Brain microvascular endothelial cell (primary cell): Measurements from ENCODE around the gene TIFAB.

Experiments used
- DNase-seq: peaks from one replicate; pipeline ENCODE4 v3.0.0-alpha.2; 2020
- H3K27ac ChIP-seq: fragments of 250-450 bp; sonication (Bioruptor Pico); 2 replicates; pipeline ENCODE4 v1.5.1; 2020; ENCODE audit warnings: mild to moderate bottlenecking, moderate library complexity
- H3K27me3 ChIP-seq: fragments of 250-450 bp; sonication (Bioruptor Pico); replicated peaks from 2 replicates; pipeline ENCODE4 v1.5.1; 2020; ENCODE audit warnings: mild to moderate bottlenecking
- H3K36me3 ChIP-seq: fragments of 250-450 bp; sonication (Bioruptor Pico); replicated peaks from 2 replicates; pipeline ENCODE4 v1.5.1; 2020; ENCODE audit warnings: mild to moderate bottlenecking
- H3K4me3 ChIP-seq: 2 replicates; pipeline ENCODE4 v1.5.1; 2011; ENCODE audit warnings: low read depth, mild to moderate bottlenecking, control low read depth, low read length, moderate library complexity
- in situ Hi-C: cut with HindIII; loops from 2 replicates; pipeline ENCODE4 v1.10.0; 2017; ENCODE audit warnings: low sequenced_read_pairs, low pct_ligation_motif_present
- TF ChIP-seq, protein P1 (sequence below): IDR thresholded peaks from 2 replicates; pipeline ENCODE4 v1.5.1; 2011; ENCODE audit warnings: low read depth, mild to moderate bottlenecking, moderate library complexity, low read length, control low read depth, inconsistent platforms; ENCODE audit errors: missing control alignments

TIFAB gene

DNA sequence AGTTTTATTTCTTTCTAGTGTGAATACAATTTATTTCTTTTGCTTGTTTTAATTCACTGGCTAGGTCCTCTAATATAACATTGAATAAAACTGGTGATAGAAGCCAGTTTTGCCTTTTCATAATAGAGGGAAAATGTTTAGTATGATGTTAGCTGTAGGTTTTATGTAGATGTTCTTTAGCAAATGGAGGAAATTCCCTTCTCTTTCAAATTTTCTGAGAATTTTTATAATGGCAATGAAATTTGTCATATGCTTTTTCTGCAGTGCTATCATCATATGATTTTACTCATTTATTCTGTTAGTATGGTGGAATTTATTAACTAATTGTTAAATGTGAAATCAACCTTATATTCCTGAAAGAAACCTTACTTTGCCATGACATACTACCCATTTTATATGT is 35.1 kb downstream of the TIFAB start:
- no peak overlapping the region for H3K27ac ChIP-seq
- peaks cover 11% of the 10 kb centered on the region for H3K27me3 ChIP-seq
- no peak for DNase-seq
- H3K4me3 ChIP-seq: no peak overlapping the region
- TF ChIP-seq, protein P1, sequence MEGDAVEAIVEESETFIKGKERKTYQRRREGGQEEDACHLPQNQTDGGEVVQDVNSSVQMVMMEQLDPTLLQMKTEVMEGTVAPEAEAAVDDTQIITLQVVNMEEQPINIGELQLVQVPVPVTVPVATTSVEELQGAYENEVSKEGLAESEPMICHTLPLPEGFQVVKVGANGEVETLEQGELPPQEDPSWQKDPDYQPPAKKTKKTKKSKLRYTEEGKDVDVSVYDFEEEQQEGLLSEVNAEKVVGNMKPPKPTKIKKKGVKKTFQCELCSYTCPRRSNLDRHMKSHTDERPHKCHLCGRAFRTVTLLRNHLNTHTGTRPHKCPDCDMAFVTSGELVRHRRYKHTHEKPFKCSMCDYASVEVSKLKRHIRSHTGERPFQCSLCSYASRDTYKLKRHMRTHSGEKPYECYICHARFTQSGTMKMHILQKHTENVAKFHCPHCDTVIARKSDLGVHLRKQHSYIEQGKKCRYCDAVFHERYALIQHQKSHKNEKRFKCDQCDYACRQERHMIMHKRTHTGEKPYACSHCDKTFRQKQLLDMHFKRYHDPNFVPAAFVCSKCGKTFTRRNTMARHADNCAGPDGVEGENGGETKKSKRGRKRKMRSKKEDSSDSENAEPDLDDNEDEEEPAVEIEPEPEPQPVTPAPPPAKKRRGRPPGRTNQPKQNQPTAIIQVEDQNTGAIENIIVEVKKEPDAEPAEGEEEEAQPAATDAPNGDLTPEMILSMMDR: no peak
- in situ Hi-C loops: no loop called here
- H3K36me3 ChIP-seq: no peaks in the 10 kb centered on the region

DNA sequence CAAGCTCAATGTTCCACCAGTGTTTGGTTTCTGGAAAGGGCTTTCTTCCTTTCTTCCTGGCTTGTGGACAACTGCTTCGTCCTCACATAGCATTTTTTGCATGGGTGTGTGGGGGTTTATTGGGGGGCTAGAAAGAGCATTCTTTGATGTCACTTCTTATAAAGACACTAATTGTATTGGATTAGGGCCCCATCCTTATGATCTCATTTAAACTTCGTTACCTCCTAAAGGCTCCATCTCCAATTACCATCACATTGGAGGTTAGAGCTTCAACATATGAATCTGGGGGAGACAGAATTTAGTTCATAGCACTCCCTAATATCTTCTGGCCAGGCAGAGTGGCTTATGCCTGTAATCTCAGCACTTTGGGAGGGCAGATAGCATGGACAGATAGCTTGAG is 47.1 kb downstream of the TIFAB start:
- in situ Hi-C loops: no loop called here
- Histone ChIP-seq H3K36me3 (no peaks in the 10 kb centered on the region), H3K4me3 (no peak overlapping the region), H3K27me3 (no peaks in the 10 kb centered on the region), H3K27ac (no peak overlapping the region)
- TF ChIP-seq, protein P1: no peak
- DNase-seq: no peak

DNA sequence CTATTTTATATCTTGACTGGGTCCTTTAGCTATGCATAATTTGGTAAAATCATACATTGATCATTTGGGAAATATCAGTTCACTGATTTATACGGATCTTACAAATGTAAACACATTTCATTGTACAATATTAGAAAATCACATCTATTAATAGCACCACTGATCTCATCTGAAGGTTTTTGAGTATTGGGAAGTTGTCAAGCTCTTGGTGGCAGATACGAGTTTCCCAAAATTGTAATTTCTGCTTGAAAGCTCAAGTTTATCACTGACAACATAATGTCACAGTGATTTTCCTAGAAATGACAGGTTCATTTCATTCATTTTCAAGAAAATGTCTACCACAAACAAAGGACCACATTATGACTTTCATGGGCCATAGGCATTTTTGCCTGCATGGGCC is 50.1 kb downstream of the TIFAB start:
- Histone ChIP-seq H3K27ac (no peak overlapping the region), H3K4me3 (no peak overlapping the region), H3K27me3 (no peaks in the 10 kb centered on the region), H3K36me3 (no peaks in the 10 kb centered on the region)
- DNase-seq: no peak
- TF ChIP-seq, protein P1: no peak
- in situ Hi-C loops: no loop called here

DNA sequence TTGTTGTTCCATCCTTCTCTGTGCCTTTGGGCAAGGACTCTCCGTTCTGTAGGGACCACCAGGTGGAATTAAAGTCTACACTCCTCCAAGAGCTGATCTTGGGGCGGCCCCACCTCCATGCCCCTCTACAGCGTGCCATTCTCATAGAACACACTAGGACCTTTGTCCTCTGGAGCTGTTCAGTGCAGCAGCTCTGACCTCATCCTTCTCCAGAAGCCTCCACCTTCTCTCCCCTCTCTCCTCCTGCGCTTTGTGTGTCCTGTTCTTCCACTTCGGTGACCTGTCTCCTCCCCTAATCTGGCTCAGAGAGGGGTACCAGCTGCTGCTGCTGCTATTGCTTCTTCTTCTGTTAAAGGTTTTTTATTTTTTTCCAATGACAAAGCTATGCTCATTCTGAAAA is 51.3 kb downstream of the TIFAB start:
- DNase-seq: no peak
- Histone ChIP-seq H3K36me3 (no peaks in the 10 kb centered on the region), H3K4me3 (no peak overlapping the region), H3K27me3 (no peaks in the 10 kb centered on the region), H3K27ac (no peak overlapping the region)
- in situ Hi-C loops: no loop called here
- TF ChIP-seq, protein P1: no peak

DNA sequence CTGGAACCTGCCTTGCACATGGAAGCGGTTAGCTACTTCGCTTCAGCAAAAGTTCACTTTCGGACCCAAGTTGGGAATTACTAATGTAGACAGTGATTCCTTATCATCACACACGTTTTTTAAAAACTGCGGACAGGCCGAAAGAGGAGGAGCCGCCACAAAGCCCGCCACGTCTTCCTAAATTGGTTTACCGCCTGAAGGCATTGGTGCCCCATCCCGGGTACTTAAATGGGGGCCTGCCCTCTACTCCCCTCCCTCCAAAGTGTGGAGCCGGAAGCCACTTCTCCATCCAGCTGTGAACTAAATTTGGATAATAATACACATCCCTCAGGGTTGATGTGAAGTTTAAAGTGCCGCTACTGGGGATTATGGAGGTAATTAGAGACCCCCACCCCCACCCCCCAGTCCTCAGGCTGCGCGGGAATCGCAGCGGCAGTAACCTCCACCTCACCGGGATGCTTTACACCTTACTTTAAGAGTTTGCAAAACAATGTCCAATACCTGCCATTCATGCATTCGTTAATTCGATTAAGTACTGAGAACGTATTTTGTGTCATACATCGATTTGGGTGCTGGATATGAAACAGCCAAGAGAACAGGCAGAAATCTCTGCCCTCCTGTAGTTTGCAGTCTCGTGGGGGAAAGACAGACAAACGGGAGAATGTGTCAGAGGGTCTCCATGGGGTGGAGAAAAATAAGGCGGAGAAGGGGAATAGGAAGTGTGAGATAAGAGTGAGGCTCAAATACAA is 52.2 kb downstream of the TIFAB start:
- Histone ChIP-seq H3K36me3 (no peaks in the 10 kb centered on the region), H3K4me3 (peak overlapping the region; percentile 80)
- in situ Hi-C loops: no loop called here

More for the DNA sequence above, 52.2 kb downstream of the TIFAB start:
- Histone ChIP-seq H3K27me3 (no peaks in the 10 kb centered on the region), H3K27ac (no peak overlapping the region)
- TF ChIP-seq, protein P1: no peak
- no peak for DNase-seq
